Pulmonary artery endothelial cell (primary cell): Measurements from ENCODE around the gene UGT2B15. TPM values are rescaled to one million over a fixed set of nuclear protein-coding genes. Genes with fewer than 3 reads are reported as not detected.
"Not testable (repeated sequence)": the region's sequence is repeated elsewhere in the genome, so short reads cannot be mapped to it uniquely, and the experiment has no call there.

Experiments
- DNase-seq: peaks from one replicate; pipeline ENCODE4 v3.0.0-alpha.2; 2011; ENCODE audit warnings: low read depth, low spot score
- total RNA-seq: library from RNA; depleted of rRNA; stranded (reverse); fragments of >200 nt; gene quantifications from 2 replicates; pipeline ENCODE4 v1.2.3, GENCODE V29; 2014

Gene UGT2B15
- total RNA-seq, 1 donor from 2014 or later = not detected

DNA sequence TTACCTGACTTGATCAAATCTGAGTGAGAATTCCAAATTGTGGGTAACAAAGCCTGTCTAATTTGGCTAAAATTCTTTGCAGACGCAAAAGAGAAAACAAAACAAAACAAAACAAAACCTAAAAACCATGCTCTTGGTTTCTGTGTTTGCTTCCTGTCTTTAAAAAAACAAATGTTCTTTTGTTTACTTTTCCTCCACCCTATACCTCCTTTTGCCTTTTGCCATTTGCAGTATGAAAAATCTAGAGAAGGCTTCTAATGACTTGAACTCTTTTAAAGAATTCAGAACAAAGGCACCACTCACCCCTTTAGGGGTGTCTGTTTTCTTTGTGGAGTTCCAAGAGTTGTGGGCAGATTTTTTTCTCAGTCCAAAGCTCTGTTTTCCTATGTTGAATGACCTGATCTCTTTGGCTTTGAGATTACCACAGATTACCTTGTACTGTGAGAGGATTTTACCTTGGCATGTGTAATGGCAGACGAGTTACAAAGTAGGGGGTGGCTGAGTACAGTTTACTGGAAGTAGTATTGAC is 13.9 kb downstream of the UGT2B15 start:
- DNase-seq = not testable (repeated sequence)

DNA sequence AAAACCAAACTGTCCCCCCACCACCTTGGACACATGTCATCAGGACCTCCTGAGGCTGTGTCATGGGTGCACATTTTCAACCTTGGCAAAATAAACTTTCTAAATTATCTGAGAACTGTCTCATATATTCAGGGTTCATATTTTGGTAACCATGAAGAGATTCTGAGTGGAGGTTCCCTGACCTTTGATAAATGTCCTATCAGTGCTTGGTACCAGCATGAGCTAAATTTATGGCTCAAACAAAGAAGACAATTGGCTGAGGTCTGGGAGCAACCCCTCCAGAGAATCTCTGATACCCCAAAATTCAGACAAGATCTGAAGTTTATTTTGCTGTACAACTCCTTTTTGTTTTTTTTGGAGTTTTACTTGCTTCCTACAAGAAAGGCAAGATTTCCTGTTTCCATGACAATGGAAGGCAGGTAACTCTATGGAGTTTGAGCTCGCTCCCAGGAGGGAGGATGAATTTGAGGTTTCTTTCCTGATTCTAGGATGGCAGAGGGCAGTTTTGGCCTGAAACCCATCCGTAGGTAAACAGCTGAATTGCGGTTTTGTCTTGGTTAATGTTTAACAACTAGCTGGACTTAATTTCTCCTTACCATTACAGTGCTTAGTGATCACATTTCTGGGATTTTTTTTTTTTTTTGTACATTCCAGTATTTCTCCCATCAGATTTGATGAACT is 14.5 kb downstream of the UGT2B15 start:
- no peak for DNase-seq

DNA sequence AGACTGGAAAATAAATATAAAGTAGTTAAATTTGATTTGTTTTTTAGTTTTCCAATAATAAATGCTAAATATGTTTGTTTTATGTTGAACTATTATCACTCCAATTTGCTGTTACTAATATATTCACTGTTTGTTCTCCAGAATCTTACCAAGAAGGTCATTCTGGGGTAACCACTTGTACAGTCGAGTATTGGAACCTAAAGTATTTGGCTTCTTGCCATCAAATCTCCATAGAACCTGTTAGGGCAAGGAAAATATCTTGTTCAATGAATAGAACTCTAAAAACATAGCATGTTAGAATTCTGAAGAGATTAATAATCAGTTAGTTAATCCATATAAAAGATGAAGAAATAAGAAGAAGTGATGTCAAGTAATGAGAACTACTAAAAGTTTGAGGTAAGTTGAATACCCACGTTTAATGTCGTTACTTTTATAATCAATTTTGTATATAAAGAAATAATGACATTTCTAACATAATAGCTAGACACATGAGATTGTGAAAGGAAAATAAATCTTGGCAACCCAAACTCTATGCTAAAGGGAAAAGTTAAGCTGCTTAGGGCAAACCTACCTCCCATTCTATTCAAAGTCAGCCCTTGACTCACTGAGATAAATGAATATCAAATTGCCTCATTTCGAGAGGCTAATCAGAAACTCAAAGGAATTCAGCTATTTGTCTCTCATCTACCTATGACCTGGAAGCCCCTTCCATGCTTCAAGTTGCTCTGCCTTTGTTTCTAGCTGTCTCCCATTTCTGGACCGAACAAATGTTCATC is 15.3 kb downstream of the UGT2B15 start:
- DNase-seq = no peak

DNA sequence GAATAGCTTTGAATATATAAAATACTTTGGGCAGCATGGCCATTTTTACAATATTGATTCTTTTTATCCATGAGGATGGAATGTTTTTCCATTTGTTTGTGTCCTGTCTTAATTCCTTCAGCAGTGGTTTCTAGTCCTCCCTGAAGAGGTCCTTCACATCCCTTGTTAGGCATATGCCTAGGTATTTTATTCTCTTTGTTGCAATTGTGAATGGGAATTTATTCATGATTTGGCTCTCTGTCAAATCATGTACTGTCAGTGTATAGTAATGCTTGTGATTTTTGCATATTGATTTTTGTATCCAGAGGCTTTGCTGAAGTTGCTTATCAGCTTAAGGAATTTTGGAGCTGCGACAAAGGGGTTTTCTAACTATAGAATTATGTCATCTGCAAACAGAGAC is 18.5 kb downstream of the UGT2B15 start:
- no peak for DNase-seq

DNA sequence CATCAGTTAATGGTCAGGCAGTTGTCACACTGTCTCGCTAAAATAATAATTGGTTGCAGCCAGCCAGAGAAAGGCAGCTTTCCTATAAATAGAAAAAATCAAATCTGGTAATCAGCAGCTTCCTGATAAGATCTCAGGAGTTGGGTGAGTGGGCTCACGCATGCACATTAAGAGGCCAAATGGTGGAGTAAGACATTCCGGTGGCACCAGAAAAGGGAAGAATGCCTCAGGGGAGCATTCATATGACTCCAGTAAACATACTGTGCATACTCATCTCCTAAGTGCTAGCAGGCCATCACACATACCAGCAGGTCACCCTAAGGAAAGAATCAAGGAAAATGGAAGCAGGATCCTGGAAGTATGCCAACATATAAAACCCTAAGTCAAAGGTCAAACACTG is 40.1 kb downstream of the UGT2B15 start:
- DNase-seq = no peak

DNA sequence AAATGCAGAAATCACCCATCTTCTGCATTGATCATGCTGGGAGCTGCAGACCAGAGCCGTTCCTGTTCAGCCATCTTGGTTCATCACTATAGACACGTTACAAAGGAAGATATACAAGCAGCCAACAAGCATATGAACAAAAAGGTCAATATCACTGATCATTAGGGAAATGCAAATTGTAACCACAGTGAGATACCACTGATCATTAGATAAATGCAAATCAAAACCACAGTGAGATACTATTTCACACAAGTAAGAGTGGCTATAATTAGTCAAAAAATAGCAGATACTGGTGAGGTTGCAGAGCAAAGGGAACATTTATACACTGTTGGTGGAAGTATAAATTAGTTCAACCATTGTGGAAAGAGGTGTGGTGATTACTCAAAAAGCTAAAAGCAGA is 47.7 kb downstream of the UGT2B15 start:
- DNase-seq = not testable (repeated sequence)

DNA sequence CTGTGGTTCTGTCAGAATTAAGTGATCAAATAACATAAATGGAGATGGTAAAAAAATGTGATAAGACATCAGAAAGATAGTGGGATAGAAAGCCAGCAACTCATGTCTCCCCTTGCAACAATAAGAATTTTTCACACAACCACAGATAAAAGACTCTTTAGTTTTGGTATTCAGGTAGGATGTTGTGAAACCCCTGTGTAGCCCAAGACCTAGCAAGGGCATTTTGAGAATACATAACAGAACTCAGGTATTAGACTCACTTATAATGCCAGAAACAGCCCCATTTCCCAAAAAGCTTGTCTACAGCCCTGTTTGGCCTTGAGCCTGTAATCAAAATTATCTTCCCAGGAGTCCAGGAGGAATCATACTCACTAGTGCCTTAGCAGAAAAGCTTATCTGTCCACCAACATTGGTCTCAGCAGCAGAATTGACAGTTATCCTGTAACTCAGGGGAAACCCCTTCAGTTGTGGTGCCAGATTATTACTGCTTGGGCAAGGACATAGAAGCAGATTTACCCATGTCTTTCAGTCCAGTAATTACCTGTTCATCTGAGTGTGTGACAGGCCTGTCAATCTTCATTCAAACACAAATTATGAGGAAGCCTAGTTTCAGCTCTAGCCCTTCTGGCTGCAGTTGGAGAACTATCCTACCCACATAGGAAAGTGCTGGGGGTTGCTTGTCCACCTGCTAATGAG is 53.3 kb downstream of the UGT2B15 start:
- DNase-seq = no peak

DNA sequence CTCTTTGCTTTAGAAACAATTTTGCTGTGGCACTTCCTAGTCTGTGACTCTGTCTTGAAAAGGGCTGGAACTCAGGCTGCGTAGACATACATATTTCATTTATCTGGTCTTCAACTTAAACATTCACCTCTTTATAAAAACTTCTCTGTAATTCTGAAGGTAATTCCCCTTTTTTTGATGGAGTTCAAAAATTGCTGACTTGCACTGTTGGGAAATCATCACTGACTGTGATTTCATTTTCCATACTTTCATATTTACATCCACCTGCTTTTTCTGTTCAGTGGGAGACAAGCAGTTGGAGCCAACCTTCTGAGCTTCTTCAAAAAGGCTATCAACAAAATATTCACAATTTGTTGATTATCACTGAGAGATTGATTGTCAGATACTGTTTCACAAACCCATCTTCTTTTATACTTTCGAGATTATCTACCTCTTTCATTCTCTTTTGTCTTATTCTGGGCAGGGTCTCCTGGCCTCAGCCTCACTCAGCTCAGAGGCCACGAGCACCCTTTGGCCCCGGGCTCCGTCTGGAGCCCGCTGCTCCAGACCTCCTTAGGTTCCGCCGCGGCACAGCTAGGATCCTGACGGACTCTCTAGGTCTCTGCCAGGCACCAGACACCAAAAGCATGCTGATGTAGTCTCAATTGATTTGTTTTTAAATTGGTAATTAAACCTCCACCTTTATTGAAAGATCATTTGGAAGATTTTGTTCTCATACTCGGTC is 54.6 kb downstream of the UGT2B15 start:
- DNase-seq = no peak

DNA sequence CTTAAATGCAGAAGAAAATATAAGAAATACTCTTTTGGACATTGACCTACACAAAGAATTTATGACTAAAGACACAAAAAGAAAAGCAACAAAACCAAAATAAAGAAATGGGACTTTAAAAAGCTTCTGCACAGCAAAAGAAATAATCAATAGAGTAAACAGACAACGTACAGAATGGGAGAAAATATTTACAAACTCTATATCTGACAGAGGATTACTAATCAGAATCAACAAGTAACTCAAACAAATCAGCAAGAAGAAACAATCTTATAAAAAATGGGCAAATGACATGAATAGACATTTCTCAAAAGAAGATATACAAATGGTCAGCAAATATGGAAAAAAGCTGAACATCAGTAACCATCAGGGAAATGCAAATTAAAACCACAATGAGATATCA is 56.7 kb downstream of the UGT2B15 start:
- no peak for DNase-seq

DNA sequence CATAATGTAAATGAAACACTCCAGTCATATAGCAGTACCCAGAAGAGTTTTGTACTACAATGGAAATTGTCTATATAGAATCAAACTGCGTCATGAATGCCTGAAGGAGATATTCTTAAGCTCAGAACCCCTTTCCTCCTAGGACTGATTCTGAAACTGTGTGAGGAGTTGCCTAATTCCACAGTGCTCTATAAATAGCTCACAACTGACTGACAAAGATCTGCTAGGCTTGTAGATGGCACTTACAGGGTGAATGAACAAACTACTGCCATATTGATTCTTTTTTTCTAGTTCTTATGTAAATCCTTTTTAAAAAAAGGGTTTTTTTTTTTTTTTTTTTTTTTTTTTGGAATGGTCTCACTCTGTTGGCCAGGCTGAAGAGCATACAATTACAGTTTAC is 64.2 kb downstream of the UGT2B15 start:
- no peak for DNase-seq

DNA sequence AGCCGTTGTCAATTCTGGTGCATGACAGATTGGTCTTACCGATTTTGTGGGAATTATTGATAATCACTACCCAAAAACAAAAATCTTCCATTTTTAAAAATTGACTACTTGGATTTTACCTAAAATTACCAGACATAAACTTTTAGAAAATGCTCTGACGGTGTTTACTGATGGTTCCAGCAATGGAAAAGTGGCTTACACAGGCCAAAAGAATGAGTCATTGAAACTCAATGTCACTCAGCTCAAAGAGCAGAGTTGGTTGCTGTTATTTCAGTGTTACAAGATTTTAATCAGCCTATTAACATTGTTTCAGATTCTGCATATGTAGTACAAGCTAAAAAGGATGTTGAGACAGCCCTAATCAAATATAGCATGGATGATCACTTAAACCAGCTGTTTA is 71.3 kb downstream of the UGT2B15 start:
- no peak for DNase-seq

DNA sequence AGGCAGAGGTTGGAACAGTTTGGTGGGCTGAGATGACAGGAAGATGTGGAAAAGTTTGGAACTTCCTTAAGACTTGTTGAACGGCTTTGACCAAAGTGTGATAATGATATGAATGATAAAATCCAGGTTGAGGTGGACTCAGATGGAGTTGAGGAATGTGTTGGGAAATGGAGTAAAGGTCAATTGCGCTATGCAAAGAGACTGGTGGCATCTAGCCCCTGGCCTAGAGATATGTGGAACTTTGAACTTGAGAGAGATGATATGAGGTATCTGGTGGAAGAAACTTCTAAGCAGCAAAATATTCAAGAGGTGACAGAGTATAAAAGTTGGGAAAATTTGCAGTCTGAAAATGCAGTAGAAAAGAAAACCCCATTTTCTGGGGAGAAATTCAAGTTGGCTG is 73.0 kb downstream of the UGT2B15 start:
- DNase-seq = no peak

Other genes with a start within 250 kb of the UGT2B15 start
- gene TMPRSS11E, start 223.2 kb downstream of the UGT2B15 start, total RNA-seq = 0.04 TPM in 1 of 2 replicates, not detected in the other
- gene UGT2B17, start 94.3 kb downstream of the UGT2B15 start, total RNA-seq = not detected in 2 replicates
- not detected in 2 replicates for gene UGT2B10, start 145.3 kb upstream of the UGT2B15 start, total RNA-seq